Measurements from ENCODE around the gene HIGD1A.

GRCh38 chr3:42773409-42773751, 30.9 kb downstream of the HIGD1A start:
- no peak for TF ChIP-seq CTCF (IDR thresholded peaks at IDR 0.05)
- no peak for TF ChIP-seq POLR2A (IDR thresholded peaks at IDR 0.05)

Measured in vagina (tissue), 2 donors.